Thyroid gland (tissue), 4 donors: ENCODE results near the gene SAMD4A. TPM values are rescaled to one million over a fixed set of nuclear protein-coding genes. Genes with fewer than 3 reads are reported as not detected.

ENCODE experiments used
- DNase-seq, 2 donors: peaks; one replicate each; pipeline ENCODE4 v3.0.0-alpha.2; 2019
- H3K27ac ChIP-seq, 3 donors: fragments of 200-600 bp; sonication (generic); 1 replicate in 2 of 3; 2 replicates in 1 of 3; pipeline ENCODE4 v1.5.1; 2016 to 2019; ENCODE audit warnings: mild to moderate bottlenecking in 1 of 3, moderate library complexity in 1 of 3
- H3K27me3 ChIP-seq: fragments of 200-600 bp; sonication (generic); one replicate; pipeline ENCODE4 v1.5.1; 2019
- H3K36me3 ChIP-seq, 2 donors: fragments of 200-600 bp; sonication (generic); one replicate each; pipeline ENCODE4 v1.5.1; 2016 to 2019
- H3K4me1 ChIP-seq, 2 donors: fragments of 200-600 bp; sonication (generic); one replicate each; pipeline ENCODE4 v1.5.1; 2017 to 2019
- H3K4me3 ChIP-seq, 3 donors: fragments of 200-600 bp; sonication (generic); replicated peaks in 1 of 3; 1 replicate in 2 of 3; 2 replicates in 1 of 3; pipeline ENCODE4 v1.5.1; 2016; ENCODE audit warnings: mild to moderate bottlenecking in 1 of 3
- H3K9me3 ChIP-seq: fragments of 200-600 bp; sonication (generic); one replicate; pipeline ENCODE4 v1.5.1; 2017
- POLR2A ChIP-seq, 2 donors: fragments of 450-650 bp; IDR thresholded peaks; one replicate each; pipeline ENCODE4 v1.6.1; 2017; ENCODE audit warnings: antibody characterized with exemption in 2 of 2, mild to moderate bottlenecking in 2 of 2, moderate library complexity in 1 of 2
- WGBS, 2 donors: methylation state at CpG; one replicate each; pipeline ENCODE4 v1.1.5; 2017; 5-methylcytosine and 5-hydroxymethylcytosine counted together
- intact Hi-C: fragments of 100-400 bp; cut with DNase I; formaldehyde crosslinking; loops from one replicate; pipeline ENCODE4 v1.15.1; 2023
- total RNA-seq, 4 donors: library from RNA; depleted of rRNA; stranded (reverse); fragments of >200 nt; gene quantifications; one replicate each; pipeline ENCODE4 v1.2.3, GENCODE V29; 2016
- TF ChIP-seq, protein P1 (sequence below), 6 experiments: fragments of 200-600 bp in 3 of 6; fragments of 450-650 bp in 3 of 6; sonication (generic) in 3 of 6; IDR thresholded peaks; one replicate each; pipeline ENCODE4 v1.5.1; 2016 to 2019; ENCODE audit warnings: antibody characterized with exemption in 6 of 6, mild to moderate bottlenecking in 2 of 6, inconsistent platforms in 1 of 6, moderate library complexity in 1 of 6

The SAMD4A gene
- total RNA-seq, 4 donors from 2014 or later, result 12.6 to 32.7 (median 17.6) TPM

DNA sequence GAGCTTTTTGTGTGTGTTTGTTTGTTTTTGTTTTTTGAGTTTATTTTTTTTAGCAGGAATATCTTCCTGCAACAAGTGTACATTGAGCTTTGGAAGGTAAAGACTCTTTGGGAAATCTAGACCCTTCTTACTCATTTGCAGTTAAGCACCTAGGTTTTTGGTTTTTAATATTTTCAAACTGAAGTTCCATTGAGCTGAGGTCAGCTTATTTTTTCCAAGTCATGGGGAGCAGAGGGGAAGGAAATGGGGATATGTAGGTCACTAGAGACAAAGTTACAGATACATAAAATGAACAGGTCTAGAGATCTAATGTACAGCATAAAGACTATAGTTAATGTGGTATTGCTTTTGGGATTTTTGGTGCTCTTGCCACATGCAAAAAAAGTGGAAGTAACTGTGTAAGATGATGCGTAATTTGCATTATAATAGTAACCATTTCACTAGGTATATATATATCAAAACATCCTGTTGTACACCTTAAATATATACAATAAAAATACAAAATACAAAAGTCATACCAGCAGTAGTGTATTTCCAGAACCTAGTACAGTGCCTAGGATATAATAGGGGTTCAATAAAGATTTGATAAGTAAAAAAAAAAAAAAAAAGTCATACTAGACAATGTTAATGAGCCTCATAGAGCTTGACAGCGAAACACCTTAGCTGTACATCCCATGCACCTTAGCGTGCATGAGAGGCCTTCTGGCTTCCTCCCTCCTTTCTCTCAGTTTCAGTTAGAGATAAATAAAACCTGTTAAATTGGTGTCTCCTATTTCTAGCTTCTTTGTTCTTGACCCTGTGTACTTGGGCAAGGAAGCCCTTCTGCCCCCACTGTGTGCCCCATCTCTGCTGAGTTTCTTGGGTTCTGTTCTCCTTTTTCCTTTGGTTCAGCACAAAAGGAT, 34.6 kb upstream of the SAMD4A start:
- H3K27ac ChIP-seq, result no peak overlapping the region
- H3K4me3 ChIP-seq, result no peak overlapping the region
- H3K36me3 ChIP-seq, result peaks cover 0 to 3% of the 10 kb centered on the region in 2 donors
- DNase-seq, result no peak
- TF ChIP-seq, protein P1, sequence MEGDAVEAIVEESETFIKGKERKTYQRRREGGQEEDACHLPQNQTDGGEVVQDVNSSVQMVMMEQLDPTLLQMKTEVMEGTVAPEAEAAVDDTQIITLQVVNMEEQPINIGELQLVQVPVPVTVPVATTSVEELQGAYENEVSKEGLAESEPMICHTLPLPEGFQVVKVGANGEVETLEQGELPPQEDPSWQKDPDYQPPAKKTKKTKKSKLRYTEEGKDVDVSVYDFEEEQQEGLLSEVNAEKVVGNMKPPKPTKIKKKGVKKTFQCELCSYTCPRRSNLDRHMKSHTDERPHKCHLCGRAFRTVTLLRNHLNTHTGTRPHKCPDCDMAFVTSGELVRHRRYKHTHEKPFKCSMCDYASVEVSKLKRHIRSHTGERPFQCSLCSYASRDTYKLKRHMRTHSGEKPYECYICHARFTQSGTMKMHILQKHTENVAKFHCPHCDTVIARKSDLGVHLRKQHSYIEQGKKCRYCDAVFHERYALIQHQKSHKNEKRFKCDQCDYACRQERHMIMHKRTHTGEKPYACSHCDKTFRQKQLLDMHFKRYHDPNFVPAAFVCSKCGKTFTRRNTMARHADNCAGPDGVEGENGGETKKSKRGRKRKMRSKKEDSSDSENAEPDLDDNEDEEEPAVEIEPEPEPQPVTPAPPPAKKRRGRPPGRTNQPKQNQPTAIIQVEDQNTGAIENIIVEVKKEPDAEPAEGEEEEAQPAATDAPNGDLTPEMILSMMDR (IDR thresholded peaks at IDR 0.05), result no peak
- TF ChIP-seq POLR2A (IDR thresholded peaks at IDR 0.05), result no peak
- H3K4me1 ChIP-seq, result no peaks in the 10 kb centered on the region
- no peaks in the 10 kb centered on the region for H3K9me3 ChIP-seq
- H3K27me3 ChIP-seq, result no peaks in the 10 kb centered on the region
- intact Hi-C loops, result no loop called here
- WGBS, 2 donors, result 97 to 99% methylated on average over 3 of the region's 3 CpGs

GRCh38 chr14:54533100-54533499, 33.8 kb upstream of the SAMD4A start:
- no peaks in the 10 kb centered on the region for H3K27me3 ChIP-seq
- H3K36me3 ChIP-seq, result peaks cover 0 to 4% of the 10 kb centered on the region in 2 donors
- TF ChIP-seq POLR2A (IDR thresholded peaks at IDR 0.05), result no peak
- TF ChIP-seq, protein P1 (IDR thresholded peaks at IDR 0.05), result no peak
- no peak overlapping the region for H3K27ac ChIP-seq
- no peak overlapping the region for H3K4me3 ChIP-seq
- intact Hi-C loops, result no loop called here
- no peak for DNase-seq
- 94% methylated on average over 1 of the region's 1 CpG for WGBS, 2 donors
- H3K4me1 ChIP-seq, result no peaks in the 10 kb centered on the region
- H3K9me3 ChIP-seq, result no peaks in the 10 kb centered on the region

GRCh38 chr14:54535126-54535525, 31.8 kb upstream of the SAMD4A start:
- peaks cover 0 to 11% of the 10 kb centered on the region in 2 donors for H3K36me3 ChIP-seq
- H3K27me3 ChIP-seq, result no peaks in the 10 kb centered on the region
- no peaks in the 10 kb centered on the region for H3K9me3 ChIP-seq
- no peak for TF ChIP-seq POLR2A (IDR thresholded peaks at IDR 0.05)
- TF ChIP-seq, protein P1 (IDR thresholded peaks at IDR 0.05), result no peak
- intact Hi-C loops, result no loop called here
- H3K4me1 ChIP-seq, result no peaks in the 10 kb centered on the region
- no peak overlapping the region for H3K27ac ChIP-seq
- DNase-seq, result no peak
- H3K4me3 ChIP-seq, result no peak overlapping the region
- WGBS, 2 donors, result 86 to 95% methylated on average over 1 of the region's 1 CpG

DNA sequence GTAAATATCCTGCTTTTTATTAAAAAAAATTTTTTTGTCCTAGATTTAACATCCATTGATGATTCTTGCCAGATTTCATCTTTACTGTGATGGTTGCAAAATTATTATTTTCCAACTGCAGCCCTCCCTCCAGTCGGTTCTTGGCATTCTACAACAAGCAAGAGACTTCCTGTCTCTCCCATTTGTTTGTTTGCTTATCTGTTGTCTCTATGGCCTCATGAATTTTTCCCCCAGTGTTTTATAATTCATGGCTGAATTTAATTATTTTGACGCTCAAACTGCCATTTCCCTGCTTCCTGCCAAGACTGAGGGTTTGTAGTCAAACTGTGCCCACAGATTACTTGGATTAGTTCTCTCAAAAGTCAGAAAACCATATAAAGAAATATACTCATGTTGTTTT, 31.3 kb upstream of the SAMD4A start:
- TF ChIP-seq POLR2A (IDR thresholded peaks at IDR 0.05), result no peak
- TF ChIP-seq, protein P1 (IDR thresholded peaks at IDR 0.05), result no peak
- intact Hi-C loops, result no loop called here
- Histone ChIP-seq H3K4me1 (no peaks in the 10 kb centered on the region), H3K36me3 (peaks cover 0 to 11% of the 10 kb centered on the region in 2 donors), H3K27ac (no peak overlapping the region), H3K27me3 (no peaks in the 10 kb centered on the region), H3K9me3 (no peaks in the 10 kb centered on the region), H3K4me3 (no peak overlapping the region)
- no peak for DNase-seq
- WGBS, 2 donors, result 66 to 67% methylated on average over 2 of the region's 2 CpGs

DNA sequence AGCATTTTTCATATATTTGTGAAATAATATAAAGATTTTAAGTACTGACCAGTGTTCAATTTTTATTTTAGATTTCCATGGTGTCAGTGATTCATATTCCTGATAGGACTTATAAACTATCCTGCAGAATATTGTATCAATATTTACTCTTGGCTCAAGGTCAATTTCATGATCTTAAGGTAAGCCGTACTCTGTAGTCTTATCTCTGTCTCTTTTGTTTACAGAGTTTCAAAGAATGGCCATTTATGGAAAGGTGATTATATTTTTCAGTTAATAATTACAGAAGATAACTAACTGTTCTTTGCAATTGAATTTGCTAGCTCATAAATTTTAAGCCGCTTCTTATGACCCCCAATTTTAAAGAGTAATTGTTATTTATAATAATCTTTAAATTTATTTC, 29.3 kb upstream of the SAMD4A start:
- intact Hi-C loops, result no loop called here
- Histone ChIP-seq H3K9me3 (no peaks in the 10 kb centered on the region), H3K27me3 (no peaks in the 10 kb centered on the region), H3K4me1 (no peaks in the 10 kb centered on the region), H3K27ac (no peak overlapping the region), H3K36me3 (peaks cover 0 to 11% of the 10 kb centered on the region in 2 donors), H3K4me3 (no peak overlapping the region)
- TF ChIP-seq POLR2A (IDR thresholded peaks at IDR 0.05), result no peak
- TF ChIP-seq, protein P1 (IDR thresholded peaks at IDR 0.05), result no peak
- WGBS, 2 donors, result 96 to 97% methylated on average over 2 of the region's 2 CpGs
- no peak for DNase-seq
